ENCODE measurements around the gene NUDT15.

DNA sequence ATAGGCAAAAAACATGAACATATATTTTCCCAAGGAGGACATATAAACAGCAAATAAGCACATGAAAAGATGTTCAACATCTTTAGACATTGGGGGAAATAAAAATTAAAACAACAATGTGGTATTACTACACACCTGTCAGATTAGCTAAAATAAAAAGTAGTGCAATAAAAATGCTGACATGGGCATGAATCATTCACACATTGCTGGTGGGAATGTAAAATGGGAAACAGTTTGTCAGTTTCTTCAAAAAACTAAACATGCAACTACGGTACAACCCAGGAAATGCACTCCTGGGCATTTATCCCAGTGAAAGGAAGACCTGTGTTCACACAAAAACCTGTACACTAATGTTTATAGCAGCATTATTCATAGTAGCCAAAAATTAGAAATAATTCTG lies 31.1 kb upstream of the NUDT15 start:
- no peak for TF ChIP-seq CTCF (conservative IDR thresholded peaks at IDR 0.05)
- TF ChIP-seq ZFX (IDR thresholded peaks at IDR 0.05), result no peak

Data from C4-2B (cell line).